ENCODE measurements around the gene KLHL30. TPM values are rescaled to one million over a fixed set of nuclear protein-coding genes. Genes with fewer than 3 reads are reported as not detected.

The KLHL30 gene
- 0.07 TPM in 1 of 2 replicates, not detected in the other for total RNA-seq (ENCODE audit: low replicate concordance)
- long read RNA-seq = 0 reads

- Mint-ChIP-seq H3K9me3 (no peaks in the 10 kb centered on the region), H3K4me3 (no peak within 1 kb of the TSS), H3K36me3 (no peaks in the 10 kb centered on the region), H3K27ac (no peak within 1 kb of the TSS), H3K4me1 (ENCODE audit: unreplicated experiment) (peaks cover 6% of the 10 kb centered on the region), H3K27me3 (no peaks in the 10 kb centered on the region)
- TF ChIP-seq CTCF (conservative IDR thresholded peaks at IDR 0.05) = no peak
- no peak for DNase-seq (ENCODE audit: extremely low spot score, unreplicated experiment)
Observed at GRCh38 chr2:238138331-238139195, at the start of gene KLHL30. TSS of gene KLHL30 (plus strand) at chr2:238138668. CDS start at chr2:238140755, 2,087 bp downstream.

DNA sequence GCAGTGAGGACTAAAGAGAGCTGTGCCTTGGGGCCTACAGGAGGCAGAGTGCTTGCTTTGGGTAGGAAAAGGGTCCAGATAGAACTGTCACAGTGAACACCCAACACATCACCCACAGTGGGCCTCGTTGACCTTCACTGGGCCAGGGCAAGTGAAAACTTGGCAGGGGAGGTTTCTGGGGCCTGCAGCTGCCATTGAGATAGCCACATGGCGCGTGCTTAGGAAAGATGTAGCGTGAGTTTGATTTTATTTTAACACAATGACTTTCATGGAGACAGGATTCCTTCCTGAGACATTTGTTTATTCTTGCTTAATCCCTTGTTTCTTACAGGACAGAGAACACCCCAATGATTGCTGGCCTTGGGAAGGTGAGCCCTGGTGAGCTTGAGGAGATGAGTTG lies 47.6 kb upstream of the KLHL30 start:
- peak; percentile 43 for DNase-seq (ENCODE audit: extremely low spot score, unreplicated experiment)

GRCh38 chr2:238091436-238092060 lies 46.9 kb upstream of the KLHL30 start:
- Mint-ChIP-seq H3K27ac (no peak overlapping the region), H3K4me1 (ENCODE audit: unreplicated experiment) (peaks cover 5% of the 10 kb centered on the region)

More for the DNA sequence above, 47.6 kb upstream of the KLHL30 start:
- H3K27ac Mint-ChIP-seq = no peak overlapping the region
- no peak for TF ChIP-seq CTCF (conservative IDR thresholded peaks at IDR 0.05)
- peaks cover 4% of the 10 kb centered on the region for H3K36me3 Mint-ChIP-seq
- peaks cover 4% of the 10 kb centered on the region for H3K9me3 Mint-ChIP-seq
- H3K27me3 Mint-ChIP-seq = no peaks in the 10 kb centered on the region
- peaks cover 5% of the 10 kb centered on the region for H3K4me1 Mint-ChIP-seq (ENCODE audit: unreplicated experiment)
- no peak overlapping the region for H3K4me3 Mint-ChIP-seq

DNA sequence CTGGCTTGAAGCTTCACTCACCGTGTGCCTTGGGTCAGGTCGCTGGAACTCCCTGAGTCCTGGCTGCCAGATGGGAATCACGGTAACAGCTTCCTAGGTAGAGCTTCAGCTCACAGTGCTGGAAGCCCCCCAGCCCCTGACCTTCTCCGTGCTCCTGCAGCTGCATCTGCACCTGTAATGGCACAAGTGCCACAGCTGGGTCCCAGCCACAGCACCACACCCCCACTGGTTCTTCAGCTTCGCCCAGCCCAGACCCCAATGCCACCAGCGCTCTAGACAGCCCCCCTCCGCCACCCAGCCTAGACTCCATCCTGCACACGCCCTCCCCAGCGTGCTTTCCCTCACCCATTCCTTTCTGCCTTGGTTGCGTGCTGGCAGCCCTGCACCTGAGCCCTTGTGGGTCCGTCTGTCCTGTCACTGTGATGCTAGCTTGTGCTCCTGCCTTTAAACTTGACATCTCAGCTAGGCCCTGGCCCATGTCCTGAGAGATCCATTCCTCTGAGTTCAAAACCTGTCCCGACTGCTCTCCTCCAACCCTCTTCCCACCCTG lies 45.9 kb upstream of the KLHL30 start:
- H3K9me3 Mint-ChIP-seq = no peaks in the 10 kb centered on the region
- peaks cover 5% of the 10 kb centered on the region for H3K4me1 Mint-ChIP-seq (ENCODE audit: unreplicated experiment)
- no peak for TF ChIP-seq CTCF (conservative IDR thresholded peaks at IDR 0.05)
- peak; percentile 55 for DNase-seq (ENCODE audit: extremely low spot score, unreplicated experiment)
- no peaks in the 10 kb centered on the region for H3K36me3 Mint-ChIP-seq
- no peaks in the 10 kb centered on the region for H3K27me3 Mint-ChIP-seq
- H3K27ac Mint-ChIP-seq = no peak overlapping the region
- no peak overlapping the region for H3K4me3 Mint-ChIP-seq

More at GRCh38 chr2:238091436-238092060, 46.9 kb upstream of the KLHL30 start:
- no peaks in the 10 kb centered on the region for H3K9me3 Mint-ChIP-seq
- no peaks in the 10 kb centered on the region for H3K27me3 Mint-ChIP-seq
- peak; percentile 64 for DNase-seq (ENCODE audit: extremely low spot score, unreplicated experiment)
- H3K4me3 Mint-ChIP-seq = no peak overlapping the region
- TF ChIP-seq CTCF (conservative IDR thresholded peaks at IDR 0.05) = no peak
- no peaks in the 10 kb centered on the region for H3K36me3 Mint-ChIP-seq

DNA sequence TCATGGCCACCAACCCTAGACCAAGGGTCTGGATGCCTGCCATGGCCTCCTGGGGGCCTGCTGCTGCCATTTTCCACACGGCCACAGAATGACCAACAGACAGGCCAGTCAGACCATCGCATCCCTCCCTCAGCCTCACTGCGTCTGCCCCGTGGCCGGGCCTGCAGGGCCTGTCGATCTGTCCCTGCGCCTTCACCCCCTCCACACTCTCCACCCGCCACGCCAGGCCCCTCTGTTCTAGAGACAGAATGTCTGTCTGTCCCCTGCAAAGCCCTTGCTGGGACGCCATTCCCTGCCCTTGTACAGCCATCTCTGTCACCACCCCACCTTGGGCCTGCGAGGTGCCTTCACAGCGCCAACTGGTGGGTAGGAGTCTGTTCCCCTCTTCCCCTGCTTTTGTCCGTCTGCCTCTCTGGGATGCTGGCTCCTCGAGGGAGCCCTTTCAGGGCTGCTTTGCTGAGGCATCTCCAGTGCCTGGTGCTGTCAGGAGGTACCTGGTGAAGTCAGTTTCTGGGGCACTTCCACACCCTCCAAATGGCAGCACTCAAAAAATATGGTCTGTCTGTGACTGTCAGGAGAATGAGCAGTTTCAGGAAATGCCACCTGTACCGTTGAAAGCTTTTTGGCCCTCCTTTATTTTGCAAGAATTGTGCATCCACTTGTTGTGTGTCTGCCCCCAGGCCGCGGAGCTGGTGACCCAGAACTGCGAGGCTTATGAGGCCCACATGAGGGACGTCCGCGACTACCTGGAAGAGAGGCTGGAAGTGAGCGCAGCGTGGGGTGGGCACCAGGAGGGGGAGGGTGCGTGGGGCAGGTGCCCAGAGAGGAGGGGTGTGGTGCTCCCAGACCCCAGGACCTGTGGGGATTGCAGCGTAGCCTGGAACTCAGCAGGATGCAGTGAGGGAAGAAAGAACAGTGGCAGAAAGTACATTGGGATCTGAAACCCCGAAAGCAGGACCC lies 45.0 kb upstream of the KLHL30 start:
- no peaks in the 10 kb centered on the region for H3K27me3 Mint-ChIP-seq
- DNase-seq (ENCODE audit: extremely low spot score, unreplicated experiment) = peak; percentile 66
- no peaks in the 10 kb centered on the region for H3K36me3 Mint-ChIP-seq
- H3K9me3 Mint-ChIP-seq = no peaks in the 10 kb centered on the region
- no peak overlapping the region for H3K27ac Mint-ChIP-seq
- H3K4me1 Mint-ChIP-seq (ENCODE audit: unreplicated experiment) = peaks cover 5% of the 10 kb centered on the region
- no peak for TF ChIP-seq CTCF (conservative IDR thresholded peaks at IDR 0.05)
- H3K4me3 Mint-ChIP-seq = no peak overlapping the region
